GM06990 (cell line): ENCODE results near the gene CYP4F22.

ENCODE experiments used
- DNase-seq: peaks from one replicate; pipeline ENCODE4 v3.0.0-alpha.2; 2011; ENCODE audit not compliant: insufficient read length; ENCODE audit errors: extremely low read depth
- H3K27me3 ChIP-seq: replicated peaks from 2 replicates; pipeline ENCODE4 v1.6.0; 2011; ENCODE audit warnings: low read length; ENCODE audit not compliant: control insufficient read depth, insufficient read depth
- H3K36me3 ChIP-seq: 2 replicates; pipeline ENCODE4 v1.5.1; 2011; ENCODE audit warnings: low read length; ENCODE audit not compliant: control insufficient read depth, insufficient read depth
- H3K4me3 ChIP-seq: replicated peaks from 2 replicates; pipeline ENCODE4 v1.5.1; 2011; ENCODE audit warnings: low read depth, mild to moderate bottlenecking, control low read depth, low read length
- TF ChIP-seq, protein P1 (sequence below): IDR thresholded peaks from 2 replicates; pipeline ENCODE4 v1.5.1; 2011; ENCODE audit warnings: low read length, control low read depth, mild to moderate bottlenecking, inconsistent platforms; ENCODE audit not compliant: insufficient read depth, poor library complexity, severe bottlenecking

The CYP4F22 gene

DNA sequence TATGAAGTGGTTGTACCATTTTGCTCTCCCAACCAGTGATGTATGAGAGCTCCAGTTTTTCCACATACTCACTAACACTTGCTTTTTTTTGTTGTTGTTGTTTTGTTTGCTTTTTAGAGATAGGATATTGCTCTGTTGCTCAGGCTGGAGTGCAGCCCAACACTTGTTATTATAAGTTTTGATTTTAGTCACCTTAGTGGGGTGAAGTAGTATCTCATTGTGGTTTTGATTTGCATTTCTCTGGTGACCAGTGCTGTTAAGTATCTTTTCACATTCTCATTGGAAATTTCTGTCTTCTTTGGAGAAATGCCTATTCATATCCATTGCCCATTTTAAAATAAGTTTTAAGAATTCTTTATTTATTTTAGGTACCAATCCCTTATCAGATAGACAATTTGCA lies 31.3 kb downstream of the CYP4F22 start:
- Histone ChIP-seq H3K27me3 (no peaks in the 10 kb centered on the region), H3K4me3 (no peak overlapping the region), H3K36me3 (no peaks in the 10 kb centered on the region)
- TF ChIP-seq, protein P1, sequence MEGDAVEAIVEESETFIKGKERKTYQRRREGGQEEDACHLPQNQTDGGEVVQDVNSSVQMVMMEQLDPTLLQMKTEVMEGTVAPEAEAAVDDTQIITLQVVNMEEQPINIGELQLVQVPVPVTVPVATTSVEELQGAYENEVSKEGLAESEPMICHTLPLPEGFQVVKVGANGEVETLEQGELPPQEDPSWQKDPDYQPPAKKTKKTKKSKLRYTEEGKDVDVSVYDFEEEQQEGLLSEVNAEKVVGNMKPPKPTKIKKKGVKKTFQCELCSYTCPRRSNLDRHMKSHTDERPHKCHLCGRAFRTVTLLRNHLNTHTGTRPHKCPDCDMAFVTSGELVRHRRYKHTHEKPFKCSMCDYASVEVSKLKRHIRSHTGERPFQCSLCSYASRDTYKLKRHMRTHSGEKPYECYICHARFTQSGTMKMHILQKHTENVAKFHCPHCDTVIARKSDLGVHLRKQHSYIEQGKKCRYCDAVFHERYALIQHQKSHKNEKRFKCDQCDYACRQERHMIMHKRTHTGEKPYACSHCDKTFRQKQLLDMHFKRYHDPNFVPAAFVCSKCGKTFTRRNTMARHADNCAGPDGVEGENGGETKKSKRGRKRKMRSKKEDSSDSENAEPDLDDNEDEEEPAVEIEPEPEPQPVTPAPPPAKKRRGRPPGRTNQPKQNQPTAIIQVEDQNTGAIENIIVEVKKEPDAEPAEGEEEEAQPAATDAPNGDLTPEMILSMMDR: no peak
- no peak for DNase-seq

DNA sequence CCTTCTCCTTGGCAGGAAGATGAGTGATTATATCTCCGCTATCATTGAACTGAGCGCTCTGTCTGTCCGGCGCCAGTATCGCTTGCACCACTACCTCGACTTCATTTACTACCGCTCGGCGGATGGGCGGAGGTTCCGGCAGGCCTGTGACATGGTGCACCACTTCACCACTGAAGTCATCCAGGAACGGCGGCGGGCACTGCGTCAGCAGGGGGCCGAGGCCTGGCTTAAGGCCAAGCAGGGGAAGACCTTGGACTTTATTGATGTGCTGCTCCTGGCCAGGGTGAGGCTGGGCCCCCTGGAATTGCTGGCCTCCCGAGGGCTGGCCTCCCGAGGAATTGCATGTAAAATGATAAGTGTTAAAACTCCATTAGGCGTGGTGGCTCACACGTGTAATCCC lies 32.1 kb downstream of the CYP4F22 start:
- Histone ChIP-seq H3K4me3 (no peak overlapping the region), H3K27me3 (no peaks in the 10 kb centered on the region), H3K36me3 (no peaks in the 10 kb centered on the region)
- DNase-seq: no peak
- TF ChIP-seq, protein P1: no peak

DNA sequence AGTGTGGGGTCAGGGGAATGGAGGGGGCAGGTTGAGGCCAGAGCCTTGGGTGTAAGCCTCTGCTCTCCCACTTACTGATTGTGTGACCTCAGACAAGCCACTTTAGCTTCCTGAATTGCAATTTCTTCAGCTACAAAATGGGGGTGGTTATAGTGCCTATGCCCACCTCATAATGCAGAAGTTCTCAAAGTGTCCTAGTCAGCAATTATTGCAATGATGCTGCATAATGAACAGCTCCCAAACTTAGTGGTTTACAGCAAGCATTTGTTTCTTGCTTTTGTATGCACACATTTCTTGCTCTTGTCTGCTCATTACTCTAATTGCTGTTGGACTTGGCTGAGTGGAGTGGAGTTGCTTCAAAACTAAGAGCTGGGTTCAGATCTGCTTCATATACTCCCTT lies 36.0 kb downstream of the CYP4F22 start:
- TF ChIP-seq, protein P1: no peak
- Histone ChIP-seq H3K27me3 (no peaks in the 10 kb centered on the region), H3K36me3 (no peaks in the 10 kb centered on the region), H3K4me3 (no peak overlapping the region)
- no peak for DNase-seq

DNA sequence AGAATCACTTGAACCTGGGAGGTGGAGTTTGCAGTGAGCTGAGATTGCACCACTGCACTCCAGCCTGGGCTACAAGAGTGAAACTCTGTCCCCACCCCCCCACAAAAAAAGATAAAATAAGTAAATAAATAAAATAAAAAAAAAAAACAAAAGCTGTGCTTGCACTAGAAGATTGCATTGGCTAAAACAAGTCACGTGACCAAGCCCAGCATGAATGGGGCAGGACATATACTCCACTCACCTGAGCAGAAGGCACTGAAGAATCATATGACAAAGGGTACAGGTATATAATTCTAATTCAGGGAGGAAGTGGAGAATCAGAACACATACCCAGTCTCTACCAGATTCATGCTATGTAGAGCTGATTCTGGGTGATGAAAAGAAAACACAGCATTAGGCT lies 36.6 kb downstream of the CYP4F22 start:
- Histone ChIP-seq H3K4me3 (no peak overlapping the region), H3K36me3 (no peaks in the 10 kb centered on the region), H3K27me3 (no peaks in the 10 kb centered on the region)
- TF ChIP-seq, protein P1: no peak
- DNase-seq: no peak

DNA sequence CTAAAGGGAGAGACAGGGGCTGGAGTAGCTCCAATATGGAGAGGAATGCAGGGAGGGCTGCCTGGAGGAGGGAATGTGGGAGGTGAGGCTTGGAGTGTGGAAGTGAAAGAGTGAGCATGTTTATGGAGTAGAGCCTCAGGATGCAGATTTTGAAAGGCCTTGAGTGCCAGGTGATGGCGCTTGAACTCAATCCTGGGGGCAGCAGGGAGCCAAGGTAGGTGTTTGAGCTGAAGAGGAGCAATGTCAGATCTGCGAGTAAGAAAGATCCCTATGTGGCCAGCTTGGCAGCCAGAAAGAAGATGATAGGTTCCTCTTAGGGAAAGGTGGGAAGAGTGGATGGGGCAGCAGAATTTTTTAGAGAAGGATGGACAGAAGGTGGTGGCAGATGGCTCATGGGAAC lies 40.3 kb downstream of the CYP4F22 start:
- no peak for DNase-seq
- no peak overlapping the region for H3K4me3 ChIP-seq
- no peaks in the 10 kb centered on the region for H3K36me3 ChIP-seq
- H3K27me3 ChIP-seq: no peaks in the 10 kb centered on the region
- TF ChIP-seq, protein P1: no peak

DNA sequence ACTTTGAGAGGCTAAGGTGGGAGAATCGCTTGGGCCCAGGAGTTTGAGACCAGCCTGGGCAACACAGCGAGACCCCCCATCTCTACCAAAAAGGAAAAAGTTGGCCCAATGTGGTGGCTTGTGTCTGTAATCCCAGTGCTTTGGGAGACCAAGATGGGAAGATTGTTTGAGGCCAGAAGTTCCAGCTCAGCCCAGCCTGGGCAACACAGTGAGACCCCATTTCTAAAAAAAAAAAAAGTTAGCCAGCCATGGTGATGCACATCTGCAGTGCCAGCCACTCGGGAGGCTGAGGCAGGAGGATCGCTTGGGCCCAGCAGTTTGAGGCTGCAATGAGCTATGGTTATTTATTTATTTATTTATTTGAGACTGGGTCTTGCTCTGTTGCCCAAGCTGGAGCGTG lies 41.3 kb downstream of the CYP4F22 start:
- Histone ChIP-seq H3K4me3 (no peak overlapping the region), H3K36me3 (no peaks in the 10 kb centered on the region), H3K27me3 (no peaks in the 10 kb centered on the region)
- no peak for DNase-seq
- TF ChIP-seq, protein P1: no peak
